IMR-90 (cell line): ENCODE measurements around the gene UBASH3B. TPM values are rescaled to one million over a fixed set of nuclear protein-coding genes. Genes with fewer than 3 reads are reported as not detected.

ENCODE experiments used
- ATAC-seq: fragments of 200-7000 bp; cut with Tn5 transposase; 2 replicates; pipeline ENCODE4 v1.9.1; 2020; ENCODE audit warnings: low read depth, mild to moderate bottlenecking, moderate library complexity
- BruUV-seq: library from RNA; stranded (reverse); fragments of 400-500 nt; replicated peaks from 2 replicates; lab custom pipeline; 2021; lab: Mats Ljungman, UMichigan
- CTCF ChIA-PET: fragments of 300-600 bp; formaldehyde crosslinking; extraction: SDS; loops from one replicate; lab custom pipeline; 2021; ENCODE audit warnings: antibody characterized with exemption; lab: Yijun Ruan, JAX
- POLR2A ChIA-PET: fragments of 300-600 bp; sonication (Branson Sonifier 250); formaldehyde crosslinking; loops from one replicate; lab custom pipeline; 2022; ENCODE audit warnings: antibody characterized with exemption; ENCODE audit not compliant: unreplicated experiment; lab: Charles Lee
- DNase-seq: peaks from one replicate; pipeline ENCODE4 v3.0.0; 2013
- H2AFZ ChIP-seq: replicated peaks from 2 replicates; pipeline ENCODE3; 2013; ENCODE audit warnings: low read length, mild to moderate bottlenecking; ENCODE audit not compliant: poor library complexity
- H2AK5ac ChIP-seq: 2 replicates; pipeline ENCODE4 v1.6.1; 2013; ENCODE audit warnings: low read depth, low read length, inconsistent platforms
- H2AK9ac ChIP-seq: replicated peaks from 2 replicates; pipeline ENCODE3; 2013; ENCODE audit warnings: mild to moderate bottlenecking, low read depth, low read length, moderate library complexity; ENCODE audit not compliant: poor library complexity
- H2BK120ac ChIP-seq: 2 replicates; pipeline ENCODE4 v1.6.1; 2013; ENCODE audit warnings: low read depth, low read length, inconsistent platforms
- H2BK15ac ChIP-seq: 3 replicates; pipeline ENCODE4 v1.6.1; 2013; ENCODE audit warnings: low read depth, low read length, inconsistent platforms
- H2BK20ac ChIP-seq: 2 replicates; pipeline ENCODE4 v1.6.1; 2013; ENCODE audit warnings: low read depth, mild to moderate bottlenecking, inconsistent platforms, low read length, moderate library complexity
- H2BK5ac ChIP-seq: 2 replicates; pipeline ENCODE4 v1.6.1; 2013; ENCODE audit warnings: mild to moderate bottlenecking, low read depth, low read length, inconsistent platforms; ENCODE audit not compliant: poor library complexity, severe bottlenecking
- H3K14ac ChIP-seq: replicated peaks from 2 replicates; pipeline ENCODE4 v1.6.1; 2013; ENCODE audit warnings: low read depth, low read length, inconsistent platforms
- H3K18ac ChIP-seq: 2 replicates; pipeline ENCODE4 v1.6.1; 2013; ENCODE audit warnings: low read depth, low read length, control low read depth
- H3K23ac ChIP-seq: 2 replicates; pipeline ENCODE4 v1.6.1; 2013; ENCODE audit warnings: low read depth, low read length, inconsistent platforms
- H3K27ac ChIP-seq: 2 replicates; pipeline ENCODE4 v1.5.1; 2013; ENCODE audit warnings: mild to moderate bottlenecking, control low read depth, low read length; ENCODE audit not compliant: insufficient read depth
- H3K27me3 ChIP-seq: 2 replicates; pipeline ENCODE4 v1.6.1; 2013; ENCODE audit warnings: low read length; ENCODE audit not compliant: control insufficient read depth, insufficient read depth
- H3K36me3 ChIP-seq: 2 replicates; pipeline ENCODE4 v1.6.1; 2013; ENCODE audit warnings: low read length, mixed read lengths; ENCODE audit not compliant: control insufficient read depth, insufficient read depth
- H3K4ac ChIP-seq: 2 replicates; pipeline ENCODE4 v1.6.1; 2013; ENCODE audit warnings: low read depth, low read length, inconsistent platforms
- H3K4me1 ChIP-seq: 2 replicates; pipeline ENCODE4 v1.6.1; 2013; ENCODE audit warnings: low read length, mixed read lengths; ENCODE audit not compliant: control insufficient read depth, insufficient read depth
- H3K4me2 ChIP-seq: 2 replicates; pipeline ENCODE4 v1.6.1; 2013; ENCODE audit warnings: low read depth, mild to moderate bottlenecking, control low read depth, low read length, moderate library complexity
- H3K4me3 ChIP-seq: 2 replicates; pipeline ENCODE4 v1.5.1; 2013; ENCODE audit warnings: low read depth, mild to moderate bottlenecking, control low read depth, low read length, moderate library complexity; ENCODE audit not compliant: insufficient read depth
- H3K56ac ChIP-seq: 2 replicates; pipeline ENCODE4 v1.6.1; 2013; ENCODE audit warnings: low read length, inconsistent platforms; ENCODE audit not compliant: insufficient read depth; ENCODE audit errors: extremely low read depth
- H3K79me1 ChIP-seq, 2 experiments: 2 replicates each; pipeline ENCODE4 v1.6.1; 2013; ENCODE audit warnings: low read length in 2 of 2, inconsistent platforms in 1 of 2, low read depth in 1 of 2
- H3K9ac ChIP-seq: 2 replicates; pipeline ENCODE4 v1.6.1; 2013; ENCODE audit warnings: low read depth, low read length, control low read depth
- H3K9me1 ChIP-seq: 2 replicates; pipeline ENCODE4 v1.6.1; 2013; ENCODE audit warnings: low read length, inconsistent platforms; ENCODE audit not compliant: insufficient read depth
- H3K9me3 ChIP-seq: 2 replicates; pipeline ENCODE4 v1.6.1; 2013; ENCODE audit warnings: low read length; ENCODE audit not compliant: control insufficient read depth, insufficient read depth
- H4K20me1 ChIP-seq: 2 replicates; pipeline ENCODE4 v1.6.1; 2013; ENCODE audit warnings: low read length, inconsistent platforms; ENCODE audit not compliant: insufficient read depth
- H4K5ac ChIP-seq: 2 replicates; pipeline ENCODE4 v1.6.1; 2013; ENCODE audit warnings: mild to moderate bottlenecking, low read depth, low read length, control low read depth
- H4K8ac ChIP-seq, 2 experiments: 2 replicates each; pipeline ENCODE4 v1.6.1; 2013; ENCODE audit warnings: low read depth in 2 of 2, low read length in 2 of 2, control low read depth in 1 of 2, inconsistent platforms in 1 of 2
- H4K91ac ChIP-seq: 2 replicates; pipeline ENCODE4 v1.6.1; 2013; ENCODE audit warnings: low read depth, low read length, inconsistent platforms; ENCODE audit not compliant: insufficient read depth
- BHLHE40 ChIP-seq: fragments of 150-350 bp; IDR thresholded peaks from 2 replicates; pipeline ENCODE4 v1.6.1; 2016; ENCODE audit warnings: mild to moderate bottlenecking, low read depth, low read length
- CEBPB ChIP-seq: IDR thresholded peaks from 2 replicates; pipeline ENCODE4 v1.6.1; 2012; ENCODE audit warnings: low read depth, low read length, improper control_type of control experiment
- CHD1 ChIP-seq: IDR thresholded peaks from 2 replicates; pipeline ENCODE4 v1.6.1; 2012; ENCODE audit warnings: low read depth, low read length, improper control_type of control experiment
- ELK1 ChIP-seq: fragments of 150-350 bp; IDR thresholded peaks from 2 replicates; pipeline ENCODE4 v1.6.1; 2016; ENCODE audit warnings: low read depth, mild to moderate bottlenecking, low read length, moderate library complexity, borderline replicate concordance
- FOS ChIP-seq: fragments of 150-350 bp; IDR thresholded peaks from 2 replicates; pipeline ENCODE4 v1.6.1; 2016; ENCODE audit warnings: low read depth, low read length
- MAFK ChIP-seq: IDR thresholded peaks from 2 replicates; pipeline ENCODE4 v1.6.1; 2012; ENCODE audit warnings: low read depth, low read length, improper control_type of control experiment
- NFE2L2 ChIP-seq: fragments of 150-350 bp; IDR thresholded peaks from 2 replicates; pipeline ENCODE4 v1.6.1; 2016; ENCODE audit warnings: low read depth, mild to moderate bottlenecking, low read length
- POLR2A ChIP-seq: IDR thresholded peaks from 2 replicates; pipeline ENCODE4 v1.6.1; 2012; ENCODE audit warnings: mild to moderate bottlenecking, low read depth, low read length
- RAD21 ChIP-seq: IDR thresholded peaks from 2 replicates; pipeline ENCODE4 v1.6.1; 2012; ENCODE audit warnings: low read length, improper control_type of control experiment
- RFX5 ChIP-seq: IDR thresholded peaks from 2 replicates; pipeline ENCODE4 v1.8.0; 2012; ENCODE audit warnings: low read depth, mild to moderate bottlenecking, low read length, moderate library complexity
- SMC3 ChIP-seq: fragments of 150-350 bp; IDR thresholded peaks from 2 replicates; pipeline ENCODE4 v1.6.1; 2016; ENCODE audit warnings: low read depth, mild to moderate bottlenecking, antibody characterized with exemption, low read length, moderate library complexity
- USF2 ChIP-seq: fragments of 150-350 bp; IDR thresholded peaks from 2 replicates; pipeline ENCODE4 v1.6.1; 2017; ENCODE audit warnings: mild to moderate bottlenecking, antibody characterized with exemption, low read length, low read depth
- WGBS, 2 experiments: methylation state at CpG; one replicate each; pipeline versions ENCODE4 v1.1.5 to v1.1.7; 2013; ENCODE audit warnings: missing lambda C conversion rate in 2 of 2; ENCODE audit not compliant: insufficient read length in 1 of 2; ENCODE audit errors: extremely low coverage in 2 of 2; 5-methylcytosine and 5-hydroxymethylcytosine counted together
- dilution Hi-C: fragments of 300-500 bp; cut with HindIII; formaldehyde crosslinking; loops from one replicate; pipeline ENCODE4 v1.14.3; 2018; ENCODE audit warnings: low sequenced_read_pairs; ENCODE audit not compliant: unreplicated experiment
- in situ Hi-C: fragments of 300-500 bp; cut with MboI; formaldehyde crosslinking; loops from 3 replicates; pipeline ENCODE4 v1.14.3; 2019; ENCODE audit warnings: low sequenced_read_pairs, inconsistent platforms, mixed read lengths
- intact Hi-C: fragments of 100-400 bp; cut with micrococcal nuclease; formaldehyde crosslinking; loops from 2 replicates; pipeline ENCODE4 v1.10.0; 2022
- polyA plus RNA-seq, 3 experiments: library from polyadenylated mRNA; depleted of rRNA; stranded (reverse); fragments of >200 nt; gene quantifications; 2 replicates each; pipeline ENCODE4 v1.2.3, GENCODE V29; 2012; ENCODE audit warnings: low replicate concordance in 1 of 3
- total RNA-seq: library from RNA; depleted of rRNA; stranded (reverse); fragments of >200 nt; gene quantifications from 2 replicates; pipeline ENCODE4 v1.2.3, GENCODE V29; 2012

UBASH3B gene
- total and polyA plus RNA-seq, 2 of the 4 experiments (the other 2 are of a cell fraction): 27.2 to 48.0 TPM

- no peaks in the 10 kb centered on the region for H3K27me3 ChIP-seq
- peak overlapping the region; percentile 69; the same call in 1 of the 2 replicates for H3K4ac ChIP-seq
- no peak overlapping the region for H4K8ac ChIP-seq
- 80% methylated on average over 3 of the region's 6 CpGs; no CpG with 5 or more reads in 1 of the 2 experiments for WGBS, 2 experiments
- 0 out of 2 replicates have a peak, but pooled peaks cover 2% of the 10 kb centered on the region for H3K9me1 ChIP-seq
- H3K9me3 ChIP-seq: no peaks in the 10 kb centered on the region
- H3K36me3 ChIP-seq: no peaks in the 10 kb centered on the region
- dilution Hi-C loops (no loop called here), in situ Hi-C loops (loop anchor here (10.0 kb wide), 1 partner anchor 387 kb away; no protein-coding TSS in a partner anchor), intact Hi-C loops (no loop called here)
- H3K4me1 ChIP-seq: peaks cover 3% of the 10 kb centered on the region
- DNase-seq: no peak
- H2BK5ac ChIP-seq: no peak overlapping the region
- ChIA-PET POLR2A (no interaction called here), CTCF (interaction anchor here (1.2 to 1.5 kb wide), 2 partner anchors 144 to 176 kb away, joined by 3 to 5 read pairs; no protein-coding TSS in a partner anchor)
- ATAC-seq: no peak
- H3K9ac ChIP-seq: no peak overlapping the region
- no peaks in the 10 kb centered on the region for H3K79me1 ChIP-seq
- peak overlapping the region; percentile 48; the same call in 1 of the 3 replicates for H2BK15ac ChIP-seq
- H2AFZ ChIP-seq: no peak overlapping the region
- H2AK9ac ChIP-seq: peak overlapping the region; percentile 36
- no peak overlapping the region for H3K4me2 ChIP-seq
- H3K4me3 ChIP-seq: no peak overlapping the region
- BruUV-seq: no TSS peak
- H4K91ac ChIP-seq: 0 out of 2 replicates have a peak overlapping the region, but pooled peaks have one; percentile 28
- H4K20me1 ChIP-seq: no peaks in the 10 kb centered on the region
- no peak overlapping the region for H2BK20ac ChIP-seq
- no peak overlapping the region for H3K18ac ChIP-seq
- H3K56ac ChIP-seq: no peak overlapping the region
- no peak overlapping the region for H4K5ac ChIP-seq
- no peak for TF ChIP-seq NFE2L2
- TF ChIP-seq CHD1: no peak
- no peak for TF ChIP-seq POLR2A
- no peak for TF ChIP-seq USF2
- no peak for TF ChIP-seq MAFK
- no peak for TF ChIP-seq FOS
- no peak for TF ChIP-seq ELK1
- no peak for TF ChIP-seq BHLHE40
- no peak for TF ChIP-seq CEBPB
- no peak for TF ChIP-seq SMC3
- no peak for TF ChIP-seq RAD21
- no peak for TF ChIP-seq RFX5
- 0 out of 2 replicates have a peak overlapping the region, but pooled peaks have one; percentile 1 for H3K14ac ChIP-seq
- H2AK5ac ChIP-seq: peak overlapping the region; percentile 29
- H3K23ac ChIP-seq: no peak overlapping the region
- peak overlapping the region; percentile 32; the same call in 1 of the 2 replicates for H2BK120ac ChIP-seq
- H3K27ac ChIP-seq: no peak overlapping the region
Observed at GRCh38 chr11:122637541-122637940, 18.0 kb upstream of the UBASH3B start.
